ENCODE measurements around the gene GPC6.

GRCh38 chr13:93945621-93946020 is 719.0 kb downstream of the GPC6 start:
- no peak for TF ChIP-seq POLR2A (IDR thresholded peaks at IDR 0.05)
- no peak for TF ChIP-seq CTCF (IDR thresholded peaks at IDR 0.05)
